Measurements from ENCODE around the gene MXD3.

- TF ChIP-seq POLR2A (IDR thresholded peaks at IDR 0.05; ENCODE audit: low read length) (no peak), GATA1 (IDR thresholded peaks at IDR 0.05; ENCODE audit: low read depth, low read length) (no peak)
Measured at GRCh38 chr5:177336112-177336511, 24.4 kb upstream of the MXD3 start.
